ENCODE measurements around the gene PRSS50. TPM values are rescaled to one million over a fixed set of nuclear protein-coding genes. Genes with fewer than 3 reads are reported as not detected.

PRSS50 gene
- total and polyA plus RNA-seq, 2 experiments from 2014 or later = 2.0 to 3.2 TPM

- Histone ChIP-seq H3K27me3 (no peaks in the 10 kb centered on the region), H3K9me3 (ENCODE audit: low read depth) (no peaks in the 10 kb centered on the region), H3K4me3 (no peak overlapping the region), H3K4me1 (ENCODE audit: low read depth) (peaks cover 9% of the 10 kb centered on the region), H3K27ac (no peak overlapping the region), H3K36me3 (no peaks in the 10 kb centered on the region)
- DNase-seq (ENCODE audit: low read depth in 1 of 2, low spot score in 1 of 2) = no peak
- TF ChIP-seq CTCF (IDR thresholded peaks at IDR 0.05; ENCODE audit: low read depth, low read length) = no peak
These were observed 4.4 kb downstream of the PRSS50 start for GRCh38 chr3:46713050-46713897.

GRCh38 chr3:46712191-46713049 lies 5.2 kb downstream of the PRSS50 start:
- no peak for TF ChIP-seq CTCF (IDR thresholded peaks at IDR 0.05; ENCODE audit: low read depth, low read length)
- DNase-seq (ENCODE audit: low read depth in 1 of 2, low spot score in 1 of 2) = no peak
- no peaks in the 10 kb centered on the region for H3K9me3 ChIP-seq (ENCODE audit: low read depth)
- H3K27ac ChIP-seq = no peak overlapping the region
- peaks cover 9% of the 10 kb centered on the region for H3K4me1 ChIP-seq (ENCODE audit: low read depth)
- H3K4me3 ChIP-seq = no peak overlapping the region
- no peaks in the 10 kb centered on the region for H3K36me3 ChIP-seq
- H3K27me3 ChIP-seq = no peaks in the 10 kb centered on the region

GRCh38 chr3:46711760-46712159 lies 5.9 kb downstream of the PRSS50 start:
- no peaks in the 10 kb centered on the region for H3K9me3 ChIP-seq (ENCODE audit: low read depth)
- no peak overlapping the region for H3K4me3 ChIP-seq
- no peak for TF ChIP-seq CTCF (IDR thresholded peaks at IDR 0.05; ENCODE audit: low read depth, low read length)
- H3K36me3 ChIP-seq = no peaks in the 10 kb centered on the region
- DNase-seq (ENCODE audit: low read depth in 1 of 2, low spot score in 1 of 2) = no peak
- H3K4me1 ChIP-seq (ENCODE audit: low read depth) = peaks cover 9% of the 10 kb centered on the region
- H3K27ac ChIP-seq = no peak overlapping the region
- no peaks in the 10 kb centered on the region for H3K27me3 ChIP-seq

GRCh38 chr3:46711305-46711704 lies 6.4 kb downstream of the PRSS50 start:
- no peak for TF ChIP-seq CTCF (IDR thresholded peaks at IDR 0.05; ENCODE audit: low read depth, low read length)
- peaks cover 9% of the 10 kb centered on the region for H3K4me1 ChIP-seq (ENCODE audit: low read depth)
- H3K9me3 ChIP-seq (ENCODE audit: low read depth) = no peaks in the 10 kb centered on the region
- no peaks in the 10 kb centered on the region for H3K36me3 ChIP-seq
- no peak for DNase-seq (ENCODE audit: low read depth in 1 of 2, low spot score in 1 of 2)
- H3K4me3 ChIP-seq = no peak overlapping the region
- no peaks in the 10 kb centered on the region for H3K27me3 ChIP-seq
- no peak overlapping the region for H3K27ac ChIP-seq

GRCh38 chr3:46710671-46711295 lies 6.9 kb downstream of the PRSS50 start:
- no peak for DNase-seq (ENCODE audit: low read depth in 1 of 2, low spot score in 1 of 2)
- Histone ChIP-seq H3K36me3 (no peaks in the 10 kb centered on the region), H3K4me3 (no peak overlapping the region), H3K9me3 (ENCODE audit: low read depth) (no peaks in the 10 kb centered on the region), H3K27me3 (no peaks in the 10 kb centered on the region), H3K27ac (no peak overlapping the region), H3K4me1 (ENCODE audit: low read depth) (peaks cover 9% of the 10 kb centered on the region)
- TF ChIP-seq CTCF (IDR thresholded peaks at IDR 0.05; ENCODE audit: low read depth, low read length) = no peak

Data from cardiac muscle cell (in vitro differentiated cells and primary cell).